ENCODE data around the gene EHMT1.

The EHMT1 gene

DNA sequence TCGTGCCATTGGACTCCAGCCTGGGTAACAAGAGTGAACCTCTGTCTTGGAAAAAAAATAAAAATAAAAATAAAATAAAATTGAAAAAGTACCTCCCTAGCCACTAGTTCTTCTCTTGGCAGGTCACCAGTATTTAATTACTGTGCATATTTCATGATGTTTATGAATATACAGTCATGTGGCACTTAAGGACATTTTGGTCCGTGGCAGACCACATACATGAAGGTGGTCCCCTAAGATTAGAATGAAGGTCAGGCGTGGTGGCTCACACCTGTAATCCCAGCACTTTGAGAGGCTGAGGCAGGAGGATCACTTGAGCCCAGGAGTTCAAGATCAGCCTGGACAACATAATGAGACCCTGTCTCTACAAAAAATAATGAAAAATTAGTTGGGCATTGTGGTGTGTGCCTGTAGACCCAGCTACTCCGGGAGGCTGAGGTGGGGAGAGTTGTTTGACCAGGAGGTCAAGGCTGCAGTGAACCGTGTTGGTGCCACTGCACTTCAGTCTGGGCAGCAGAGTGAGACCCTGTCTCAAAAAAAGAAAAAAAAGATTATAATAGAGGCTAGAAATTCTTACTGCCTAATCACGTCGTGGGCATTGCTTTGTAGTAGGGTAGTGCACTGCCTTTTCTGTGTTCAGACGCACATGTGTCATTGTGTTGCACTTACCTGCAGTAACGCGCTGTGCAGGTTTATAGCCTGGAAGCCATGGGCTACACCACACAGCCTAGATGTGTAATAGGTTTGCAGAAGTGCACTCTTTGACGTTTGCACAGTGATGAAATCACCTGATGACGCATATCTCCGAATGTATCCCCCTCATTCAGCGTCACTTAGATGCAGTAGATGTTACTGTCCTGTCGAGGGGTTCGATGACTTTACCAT lies 12.8 kb downstream of the EHMT1 start:
- no peak overlapping the region for H3K27ac ChIP-seq
- no peak for TF ChIP-seq ZFX (IDR thresholded peaks at IDR 0.05)
- TF ChIP-seq, protein P1, sequence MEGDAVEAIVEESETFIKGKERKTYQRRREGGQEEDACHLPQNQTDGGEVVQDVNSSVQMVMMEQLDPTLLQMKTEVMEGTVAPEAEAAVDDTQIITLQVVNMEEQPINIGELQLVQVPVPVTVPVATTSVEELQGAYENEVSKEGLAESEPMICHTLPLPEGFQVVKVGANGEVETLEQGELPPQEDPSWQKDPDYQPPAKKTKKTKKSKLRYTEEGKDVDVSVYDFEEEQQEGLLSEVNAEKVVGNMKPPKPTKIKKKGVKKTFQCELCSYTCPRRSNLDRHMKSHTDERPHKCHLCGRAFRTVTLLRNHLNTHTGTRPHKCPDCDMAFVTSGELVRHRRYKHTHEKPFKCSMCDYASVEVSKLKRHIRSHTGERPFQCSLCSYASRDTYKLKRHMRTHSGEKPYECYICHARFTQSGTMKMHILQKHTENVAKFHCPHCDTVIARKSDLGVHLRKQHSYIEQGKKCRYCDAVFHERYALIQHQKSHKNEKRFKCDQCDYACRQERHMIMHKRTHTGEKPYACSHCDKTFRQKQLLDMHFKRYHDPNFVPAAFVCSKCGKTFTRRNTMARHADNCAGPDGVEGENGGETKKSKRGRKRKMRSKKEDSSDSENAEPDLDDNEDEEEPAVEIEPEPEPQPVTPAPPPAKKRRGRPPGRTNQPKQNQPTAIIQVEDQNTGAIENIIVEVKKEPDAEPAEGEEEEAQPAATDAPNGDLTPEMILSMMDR (conservative IDR thresholded peaks at IDR 0.05), result no peak

DNA sequence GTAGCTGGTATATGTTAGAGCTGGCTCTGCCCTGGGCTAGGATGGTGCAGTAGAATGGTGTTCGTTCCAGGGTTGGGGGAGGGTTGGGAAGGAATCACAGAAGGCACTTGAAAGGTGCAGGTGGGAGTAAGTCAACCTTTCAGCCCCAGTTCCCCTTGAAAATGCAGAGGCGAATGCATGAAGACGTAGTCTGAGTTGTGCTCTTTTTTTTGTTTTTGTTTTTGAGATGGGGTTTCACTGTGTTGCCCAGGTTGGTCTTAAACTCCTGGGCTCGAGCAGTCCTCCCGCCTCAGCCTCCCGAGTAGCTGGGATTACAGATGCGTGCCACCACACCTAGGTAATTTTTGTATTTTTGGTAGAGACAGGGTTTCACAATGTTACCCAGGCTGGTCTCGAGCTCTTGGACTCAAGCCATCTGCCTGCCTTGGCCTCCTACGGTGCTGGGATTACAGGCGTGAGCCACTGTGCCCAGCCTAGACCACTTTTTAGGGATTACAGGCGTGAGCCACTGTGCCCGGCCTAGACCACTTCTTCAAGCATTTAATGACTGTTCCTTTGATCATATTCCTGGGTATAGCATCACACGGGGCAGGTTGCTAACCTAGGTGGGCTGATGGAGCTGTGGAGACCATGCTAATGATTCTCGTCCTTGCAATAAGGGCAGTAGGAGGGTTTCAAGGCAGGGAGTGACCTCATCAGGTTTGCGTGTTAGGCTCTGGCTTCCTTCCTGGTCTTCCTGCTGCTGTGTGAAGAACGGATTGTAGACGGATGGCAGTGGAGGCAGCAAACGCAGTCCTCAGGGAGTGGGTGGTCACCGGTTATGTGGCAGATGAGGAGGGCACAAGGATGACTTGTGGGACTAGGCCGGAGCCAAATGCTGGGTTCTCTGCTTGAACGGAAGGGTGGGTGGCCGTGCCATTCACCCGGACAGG lies 13.7 kb downstream of the EHMT1 start:
- no peak overlapping the region for H3K27ac ChIP-seq
- no peak for TF ChIP-seq ZFX (IDR thresholded peaks at IDR 0.05)
- TF ChIP-seq, protein P1 (conservative IDR thresholded peaks at IDR 0.05), result no peak

DNA sequence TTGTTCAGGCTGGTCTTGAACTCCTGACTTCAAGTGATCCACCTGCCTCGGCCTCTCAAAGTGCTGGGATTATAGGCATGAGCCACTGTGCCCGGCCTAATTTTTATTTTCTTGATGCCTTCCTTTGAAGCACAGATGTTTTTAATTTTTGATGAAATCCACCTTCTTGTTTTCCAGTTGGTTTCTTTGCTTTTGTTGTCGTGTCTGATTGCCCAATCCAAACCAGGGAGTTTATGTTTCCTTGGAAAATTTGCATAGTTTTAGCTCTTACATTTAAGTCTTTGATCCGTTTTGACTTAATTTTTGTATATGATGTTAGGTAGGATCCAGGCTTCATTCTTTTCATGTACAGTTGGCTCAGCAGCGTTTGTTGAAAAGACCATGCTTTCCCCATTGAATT lies 15.2 kb downstream of the EHMT1 start:
- no peak overlapping the region for H3K27ac ChIP-seq
- TF ChIP-seq, protein P1 (conservative IDR thresholded peaks at IDR 0.05), result no peak
- TF ChIP-seq ZFX (IDR thresholded peaks at IDR 0.05), result no peak

DNA sequence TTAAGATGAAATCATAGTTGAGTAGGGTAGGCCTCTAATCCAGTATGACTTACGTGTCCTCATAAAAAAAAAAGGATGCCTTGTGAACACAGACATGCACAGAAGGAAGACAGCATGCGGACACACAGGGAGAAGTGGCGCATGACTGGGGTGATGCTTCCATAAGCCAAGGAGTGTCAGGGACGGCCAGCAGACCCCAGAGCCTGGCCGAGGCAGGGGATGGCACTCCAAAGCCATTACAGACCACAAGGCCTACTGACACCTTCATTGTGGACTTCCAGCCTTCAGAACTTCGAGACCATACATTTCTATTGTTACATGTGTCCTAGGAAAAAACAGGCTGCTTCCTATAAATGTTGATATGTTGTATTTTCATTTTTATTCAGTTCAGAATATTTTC lies 19.9 kb downstream of the EHMT1 start:
- H3K27ac ChIP-seq, result no peak overlapping the region
- TF ChIP-seq, protein P1 (conservative IDR thresholded peaks at IDR 0.05), result no peak
- no peak for TF ChIP-seq ZFX (IDR thresholded peaks at IDR 0.05)

DNA sequence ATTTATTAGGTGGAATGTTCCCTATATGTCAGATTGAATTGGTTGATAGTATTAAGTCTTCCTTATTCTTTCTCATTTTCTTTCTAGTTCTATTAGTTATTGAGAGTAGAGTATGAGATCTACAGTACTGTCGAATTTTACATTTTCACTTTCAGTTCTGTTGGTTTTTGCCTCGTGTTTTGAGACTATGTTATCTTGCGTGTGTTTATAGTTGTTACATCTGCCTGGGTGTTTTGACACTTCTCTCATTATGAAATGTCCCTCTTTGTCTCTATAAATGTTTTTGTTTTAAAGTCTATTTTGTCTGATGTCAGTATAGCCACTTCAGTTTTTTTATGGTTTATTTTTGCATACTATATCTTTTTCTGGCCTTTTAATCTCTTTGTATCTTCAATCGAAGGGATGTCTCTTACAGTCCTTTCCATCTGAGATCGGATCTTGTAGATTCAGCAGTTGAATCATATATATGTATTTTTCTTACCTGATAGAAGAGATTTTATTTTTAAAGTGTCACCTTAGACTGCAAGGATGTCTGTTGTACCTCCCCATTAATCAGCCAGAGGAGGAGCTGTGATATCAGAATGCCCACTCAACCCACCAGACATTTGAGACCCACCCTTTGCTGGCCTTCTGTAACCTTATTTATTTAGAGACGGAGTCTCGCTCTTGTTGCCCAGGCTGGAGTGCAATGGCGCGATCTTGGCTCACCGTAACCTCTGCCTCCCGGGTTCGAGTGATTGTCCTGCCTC lies 20.7 kb downstream of the EHMT1 start:
- TF ChIP-seq ZFX (IDR thresholded peaks at IDR 0.05), result no peak
- TF ChIP-seq, protein P1 (conservative IDR thresholded peaks at IDR 0.05), result no peak
- no peak overlapping the region for H3K27ac ChIP-seq

DNA sequence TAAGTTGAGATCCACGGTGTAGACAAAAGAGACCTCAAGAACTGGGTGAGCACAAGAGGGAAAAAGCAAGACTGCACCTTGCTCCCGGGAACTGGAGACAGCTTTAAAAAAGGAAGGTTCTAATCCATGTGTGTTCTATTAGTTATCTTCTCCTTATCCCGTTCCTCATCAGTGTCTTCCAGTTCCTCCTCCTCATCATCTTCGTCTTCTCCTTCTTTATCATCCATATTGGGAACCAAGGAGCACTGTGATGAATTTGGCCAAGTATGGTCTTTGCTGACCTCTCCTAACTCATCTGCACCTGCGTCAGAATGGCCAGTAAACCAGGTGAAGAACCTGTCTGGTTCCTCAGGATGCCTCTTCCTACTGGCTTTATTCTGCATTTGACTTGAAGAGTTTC lies 22.1 kb downstream of the EHMT1 start:
- TF ChIP-seq, protein P1 (conservative IDR thresholded peaks at IDR 0.05), result no peak
- TF ChIP-seq ZFX (IDR thresholded peaks at IDR 0.05), result no peak
- H3K27ac ChIP-seq, result no peak overlapping the region

Data from C4-2B (cell line).